ENCODE data around the gene ZMYND19.

Gene ZMYND19

DNA sequence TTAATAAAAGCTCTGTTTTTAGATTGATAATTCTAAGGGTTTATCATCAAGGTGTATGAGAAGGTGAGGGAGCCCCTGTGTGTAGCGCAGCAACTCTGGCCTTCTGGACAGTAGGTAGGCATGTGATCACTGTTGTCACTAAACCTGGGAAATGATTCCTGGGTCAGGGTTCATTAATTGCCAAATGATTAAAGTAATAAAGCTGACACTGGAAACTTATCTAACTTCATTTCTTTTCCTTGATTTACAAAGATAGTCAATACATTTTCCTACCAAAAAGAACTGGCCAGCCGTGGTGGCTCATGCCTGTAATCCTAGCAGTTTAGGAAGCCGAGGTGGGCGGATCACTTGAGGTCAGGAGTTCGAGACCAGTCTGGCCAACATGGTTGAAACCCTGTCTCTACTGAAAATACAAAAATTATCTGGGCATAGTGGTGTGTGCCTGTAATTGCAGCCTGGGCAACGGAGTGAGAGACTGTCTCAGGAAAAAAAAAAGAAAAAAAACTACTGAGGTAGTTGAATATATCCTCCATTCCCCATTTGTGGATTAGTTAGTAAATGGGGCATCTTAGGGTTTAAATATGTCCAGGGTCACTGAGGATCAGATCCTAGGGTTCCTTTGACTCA is 30.9 kb upstream of the ZMYND19 start:
- H3K36me3 ChIP-seq (ENCODE audit: low read length) = no peaks in the 10 kb centered on the region
- H3F3A ChIP-seq (ENCODE audit: insufficient read depth) = peaks cover 9% of the 10 kb centered on the region; the same call in 1 of the 2 replicates
- no peak overlapping the region for H2AFZ ChIP-seq (ENCODE audit: low read depth, low read length, severe bottlenecking)
- no peak overlapping the region for H3K4me3 ChIP-seq (ENCODE audit: insufficient read depth, low read length, poor library complexity, severe bottlenecking)
- H3K9me3 ChIP-seq (ENCODE audit: insufficient read depth, low read length) = no peaks in the 10 kb centered on the region
- peak overlapping the region; percentile 69 for H3K4me2 ChIP-seq (ENCODE audit: low read depth, low read length, poor library complexity, severe bottlenecking)
- peaks cover 3% of the 10 kb centered on the region; the same call in 1 of the 2 replicates for H4K20me1 ChIP-seq (ENCODE audit: low read depth, low read length)
- no peaks in the 10 kb centered on the region for H3K9me2 ChIP-seq (replicated peaks; ENCODE audit: insufficient read depth, low read length)
- H3K9ac ChIP-seq (ENCODE audit: low read length) = no peak overlapping the region
- peaks cover 78% of the 10 kb centered on the region for H3K79me2 ChIP-seq (ENCODE audit: insufficient read depth, low read length)
- TF ChIP-seq, protein P1, sequence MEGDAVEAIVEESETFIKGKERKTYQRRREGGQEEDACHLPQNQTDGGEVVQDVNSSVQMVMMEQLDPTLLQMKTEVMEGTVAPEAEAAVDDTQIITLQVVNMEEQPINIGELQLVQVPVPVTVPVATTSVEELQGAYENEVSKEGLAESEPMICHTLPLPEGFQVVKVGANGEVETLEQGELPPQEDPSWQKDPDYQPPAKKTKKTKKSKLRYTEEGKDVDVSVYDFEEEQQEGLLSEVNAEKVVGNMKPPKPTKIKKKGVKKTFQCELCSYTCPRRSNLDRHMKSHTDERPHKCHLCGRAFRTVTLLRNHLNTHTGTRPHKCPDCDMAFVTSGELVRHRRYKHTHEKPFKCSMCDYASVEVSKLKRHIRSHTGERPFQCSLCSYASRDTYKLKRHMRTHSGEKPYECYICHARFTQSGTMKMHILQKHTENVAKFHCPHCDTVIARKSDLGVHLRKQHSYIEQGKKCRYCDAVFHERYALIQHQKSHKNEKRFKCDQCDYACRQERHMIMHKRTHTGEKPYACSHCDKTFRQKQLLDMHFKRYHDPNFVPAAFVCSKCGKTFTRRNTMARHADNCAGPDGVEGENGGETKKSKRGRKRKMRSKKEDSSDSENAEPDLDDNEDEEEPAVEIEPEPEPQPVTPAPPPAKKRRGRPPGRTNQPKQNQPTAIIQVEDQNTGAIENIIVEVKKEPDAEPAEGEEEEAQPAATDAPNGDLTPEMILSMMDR (IDR thresholded peaks at IDR 0.05; ENCODE audit: insufficient read depth, low read length, poor library complexity, severe bottlenecking) = peak; percentile 23
- TF ChIP-seq EZH2phosphoT487 (conservative IDR thresholded peaks at IDR 0.05; ENCODE audit: low read length) = no peak
- H3K27me3 ChIP-seq (ENCODE audit: low read length) = no peaks in the 10 kb centered on the region
- no peak overlapping the region for H3K27ac ChIP-seq (ENCODE audit: low read depth, low read length)

DNA sequence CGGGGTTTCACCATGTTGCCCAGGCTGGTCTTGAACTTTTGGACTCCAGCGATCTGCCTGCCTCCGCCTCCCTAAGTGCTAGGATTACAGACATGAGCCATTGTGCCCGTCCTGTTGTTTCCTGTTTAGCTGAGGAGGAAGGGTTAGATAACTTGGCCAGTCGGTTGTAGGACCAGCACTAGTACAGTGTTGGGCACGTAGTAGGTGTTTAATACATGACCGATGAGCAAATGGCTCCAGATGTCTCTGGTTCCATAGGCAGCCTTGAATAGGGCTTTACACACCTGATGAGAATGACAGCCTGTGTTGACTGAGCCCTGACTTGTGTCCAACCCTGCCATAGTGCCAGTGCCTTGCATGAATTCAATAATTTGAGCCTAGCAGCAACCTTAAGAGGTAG is 30.3 kb upstream of the ZMYND19 start:
- peaks cover 8% of the 10 kb centered on the region; the same call in 1 of the 2 replicates for H3F3A ChIP-seq (ENCODE audit: insufficient read depth)
- H3K4me3 ChIP-seq (ENCODE audit: insufficient read depth, low read length, poor library complexity, severe bottlenecking) = no peak overlapping the region
- no peak overlapping the region for H3K9ac ChIP-seq (ENCODE audit: low read length)
- H3K79me2 ChIP-seq (ENCODE audit: insufficient read depth, low read length) = peaks cover 72% of the 10 kb centered on the region
- TF ChIP-seq EZH2phosphoT487 (conservative IDR thresholded peaks at IDR 0.05; ENCODE audit: low read length) = no peak
- TF ChIP-seq, protein P1 (IDR thresholded peaks at IDR 0.05; ENCODE audit: insufficient read depth, low read length, poor library complexity, severe bottlenecking) = no peak
- H3K27me3 ChIP-seq (ENCODE audit: low read length) = no peaks in the 10 kb centered on the region
- no peaks in the 10 kb centered on the region for H3K36me3 ChIP-seq (ENCODE audit: low read length)
- peak overlapping the region; percentile 69 for H3K4me2 ChIP-seq (ENCODE audit: low read depth, low read length, poor library complexity, severe bottlenecking)
- no peak overlapping the region for H2AFZ ChIP-seq (ENCODE audit: low read depth, low read length, severe bottlenecking)
- H4K20me1 ChIP-seq (ENCODE audit: low read depth, low read length) = peaks cover 3% of the 10 kb centered on the region; the same call in 1 of the 2 replicates
- no peaks in the 10 kb centered on the region for H3K9me2 ChIP-seq (replicated peaks; ENCODE audit: insufficient read depth, low read length)
- no peak overlapping the region for H3K27ac ChIP-seq (ENCODE audit: low read depth, low read length)
- no peaks in the 10 kb centered on the region for H3K9me3 ChIP-seq (ENCODE audit: insufficient read depth, low read length)

GRCh38 chr9:137620048-137620405 is 29.7 kb upstream of the ZMYND19 start:
- Histone ChIP-seq H3K9ac (ENCODE audit: low read length) (peak overlapping the region; percentile 70), H3K9me2 (replicated peaks; ENCODE audit: insufficient read depth, low read length) (no peaks in the 10 kb centered on the region), H3K27me3 (ENCODE audit: low read length) (no peaks in the 10 kb centered on the region), H3K36me3 (ENCODE audit: low read length) (no peaks in the 10 kb centered on the region), H3K79me2 (ENCODE audit: insufficient read depth, low read length) (peaks cover 67% of the 10 kb centered on the region), H4K20me1 (ENCODE audit: low read depth, low read length) (peaks cover 3% of the 10 kb centered on the region; the same call in 1 of the 2 replicates), H3K9me3 (ENCODE audit: insufficient read depth, low read length) (no peaks in the 10 kb centered on the region), H3K4me2 (ENCODE audit: low read depth, low read length, poor library complexity, severe bottlenecking) (peak overlapping the region; percentile 69), H3F3A (ENCODE audit: insufficient read depth) (peaks cover 6% of the 10 kb centered on the region; the same call in 1 of the 2 replicates), H2AFZ (ENCODE audit: low read depth, low read length, severe bottlenecking) (no peak overlapping the region), H3K27ac (ENCODE audit: low read depth, low read length) (peak overlapping the region; percentile 53; the same call in 1 of the 2 replicates), H3K4me3 (ENCODE audit: insufficient read depth, low read length, poor library complexity, severe bottlenecking) (peak overlapping the region; percentile 78)
- no peak for TF ChIP-seq EZH2phosphoT487 (conservative IDR thresholded peaks at IDR 0.05; ENCODE audit: low read length)
- TF ChIP-seq, protein P1 (IDR thresholded peaks at IDR 0.05; ENCODE audit: insufficient read depth, low read length, poor library complexity, severe bottlenecking) = no peak
